Measurements from ENCODE around the gene PSMB4.

DNA sequence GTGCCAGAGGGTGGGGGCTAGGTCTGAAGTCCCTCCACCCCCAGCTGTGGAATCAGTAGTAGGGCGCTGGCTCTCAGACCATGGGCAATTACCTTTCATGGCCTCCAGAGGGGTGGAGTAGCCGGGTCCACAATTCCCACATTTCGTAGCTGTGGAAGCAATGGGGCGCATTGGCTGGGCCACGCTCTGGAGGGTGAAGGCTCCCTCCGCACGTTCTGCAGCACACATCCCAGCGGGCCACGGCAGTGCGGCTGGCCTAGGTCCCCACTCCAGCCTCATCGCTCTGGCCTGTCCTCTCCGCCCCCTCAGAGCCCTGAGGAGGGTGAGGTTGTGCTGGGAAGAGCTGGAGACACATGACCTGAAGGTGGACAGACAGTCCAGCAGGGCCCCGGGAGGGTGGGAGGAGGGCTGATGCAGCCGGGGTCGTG, 29.7 kb upstream of the PSMB4 start:
- TF ChIP-seq, protein P1, sequence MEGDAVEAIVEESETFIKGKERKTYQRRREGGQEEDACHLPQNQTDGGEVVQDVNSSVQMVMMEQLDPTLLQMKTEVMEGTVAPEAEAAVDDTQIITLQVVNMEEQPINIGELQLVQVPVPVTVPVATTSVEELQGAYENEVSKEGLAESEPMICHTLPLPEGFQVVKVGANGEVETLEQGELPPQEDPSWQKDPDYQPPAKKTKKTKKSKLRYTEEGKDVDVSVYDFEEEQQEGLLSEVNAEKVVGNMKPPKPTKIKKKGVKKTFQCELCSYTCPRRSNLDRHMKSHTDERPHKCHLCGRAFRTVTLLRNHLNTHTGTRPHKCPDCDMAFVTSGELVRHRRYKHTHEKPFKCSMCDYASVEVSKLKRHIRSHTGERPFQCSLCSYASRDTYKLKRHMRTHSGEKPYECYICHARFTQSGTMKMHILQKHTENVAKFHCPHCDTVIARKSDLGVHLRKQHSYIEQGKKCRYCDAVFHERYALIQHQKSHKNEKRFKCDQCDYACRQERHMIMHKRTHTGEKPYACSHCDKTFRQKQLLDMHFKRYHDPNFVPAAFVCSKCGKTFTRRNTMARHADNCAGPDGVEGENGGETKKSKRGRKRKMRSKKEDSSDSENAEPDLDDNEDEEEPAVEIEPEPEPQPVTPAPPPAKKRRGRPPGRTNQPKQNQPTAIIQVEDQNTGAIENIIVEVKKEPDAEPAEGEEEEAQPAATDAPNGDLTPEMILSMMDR (IDR thresholded peaks at IDR 0.05; ENCODE audit: insufficient read depth, low read depth, low read length): no peak
- TF ChIP-seq EZH2 (IDR thresholded peaks at IDR 0.05; ENCODE audit: insufficient read depth, low read length): no peak
